H1 (cell line): ENCODE measurements around the gene TENT4B. TPM values are rescaled to one million over a fixed set of nuclear protein-coding genes. Genes with fewer than 3 reads are reported as not detected.

Source experiments
- CTCF ChIA-PET: fragments of 300-600 bp; sonication (Branson Sonifier 250); formaldehyde crosslinking; loops from one replicate; lab custom pipeline; 2021; ENCODE audit not compliant: partially characterized antibody; lab: Charles Lee
- POLR2A ChIA-PET: fragments of 300-600 bp; sonication (Branson Sonifier 250); formaldehyde crosslinking; loops from one replicate; lab custom pipeline; 2021; ENCODE audit warnings: inconsistent platforms; ENCODE audit not compliant: partially characterized antibody; lab: Charles Lee
- DNase-seq, 2 experiments: peaks; one replicate each; pipeline versions ENCODE4 v3.0.0 to v3.0.0-alpha.2; 2010 to 2022; ENCODE audit warnings: low spot score in 2 of 2, low read depth in 1 of 2, mixed read lengths in 1 of 2
- FAIRE-seq: peaks from 2 replicates; lab custom pipeline; 2011; peaks lifted over from hg19 to GRCh38; lab: Jason Lieb, UNC
- H2AFZ ChIP-seq: 2 replicates; pipeline ENCODE4 v1.8.1; 2012; ENCODE audit warnings: low read length, inconsistent platforms
- H2AK5ac ChIP-seq: 2 replicates; pipeline ENCODE4 v1.6.1; 2013; ENCODE audit warnings: low read depth, low read length
- H2BK120ac ChIP-seq: replicated peaks from 2 replicates; pipeline ENCODE3; 2013; ENCODE audit warnings: low read depth, low read length, inconsistent platforms
- H2BK12ac ChIP-seq: 2 replicates; pipeline ENCODE4 v1.6.1; 2013; ENCODE audit warnings: low read depth, low read length
- H2BK15ac ChIP-seq: 2 replicates; pipeline ENCODE4 v1.6.1; 2013; ENCODE audit warnings: low read length
- H2BK20ac ChIP-seq: 2 replicates; pipeline ENCODE4 v1.6.1; 2013; ENCODE audit warnings: low read length
- H2BK5ac ChIP-seq: 2 replicates; pipeline ENCODE4 v1.6.1; 2013; ENCODE audit warnings: low read depth, low read length
- H3K14ac ChIP-seq: 2 replicates; pipeline ENCODE4 v1.6.1; 2013; ENCODE audit warnings: inconsistent platforms; ENCODE audit not compliant: insufficient read length
- H3K18ac ChIP-seq: 2 replicates; pipeline ENCODE4 v1.6.1; 2013; ENCODE audit warnings: low read length; ENCODE audit errors: extremely low read depth
- H3K23ac ChIP-seq: 2 replicates; pipeline ENCODE4 v1.6.1; 2013; ENCODE audit warnings: inconsistent platforms; ENCODE audit not compliant: insufficient read length
- H3K23me2 ChIP-seq: 2 replicates; pipeline ENCODE4 v1.6.1; 2013; ENCODE audit warnings: low read depth, low read length
- H3K27ac ChIP-seq: 2 replicates; pipeline ENCODE4 v1.6.1; 2011; ENCODE audit warnings: low read depth, low read length, inconsistent platforms
- H3K27me3 ChIP-seq, 4 experiments: replicated peaks in 1 of 4; 1 replicate in 1 of 4; 2 replicates in 3 of 4; pipeline versions ENCODE4 v1.6.1 to v1.8.1; 2011 to 2013; ENCODE audit warnings: low read length in 3 of 4, mild to moderate bottlenecking in 3 of 4, inconsistent platforms in 2 of 4, mixed read lengths in 2 of 4, moderate library complexity in 1 of 4; ENCODE audit not compliant: control insufficient read depth in 3 of 4, insufficient read depth in 3 of 4; ENCODE audit errors: extremely low read depth in 1 of 4
- H3K36me3 ChIP-seq, 4 experiments: 2 replicates each; pipeline versions ENCODE4 v1.6.1 to v1.8.1; 2011 to 2013; ENCODE audit warnings: mild to moderate bottlenecking in 4 of 4, low read length in 3 of 4, moderate library complexity in 2 of 4, control low read depth in 1 of 4, inconsistent platforms in 1 of 4; ENCODE audit not compliant: insufficient read depth in 4 of 4, control insufficient read depth in 2 of 4
- H3K4ac ChIP-seq: replicated peaks from 2 replicates; pipeline ENCODE3; 2013; ENCODE audit warnings: low read length, low read depth, mixed read lengths, inconsistent platforms; ENCODE audit not compliant: insufficient read length
- H3K4me1 ChIP-seq, 4 experiments: replicated peaks in 1 of 4; 1 replicate in 1 of 4; 2 replicates in 3 of 4; pipeline versions ENCODE4 v1.6.1 to v1.8.1; 2011 to 2013; ENCODE audit warnings: low read length in 3 of 4, inconsistent platforms in 2 of 4, mixed read lengths in 1 of 4; ENCODE audit not compliant: insufficient read depth in 4 of 4, control insufficient read depth in 3 of 4
- H3K4me2 ChIP-seq, 2 experiments: 2 replicates each; pipeline versions ENCODE4 v1.6.1 to v1.8.1; 2011 to 2013; ENCODE audit warnings: low read depth in 2 of 2, low read length in 2 of 2, control low read depth in 1 of 2, inconsistent platforms in 1 of 2, mild to moderate bottlenecking in 1 of 2; ENCODE audit not compliant: insufficient read depth in 1 of 2
- H3K4me3 ChIP-seq, 4 experiments: fragments of 200-600, 300-600 bp in 1 of 4; sonication (generic), shearing (Covaris generic), sonication (Bioruptor Twin) in 1 of 4; 2 replicates each; pipeline versions ENCODE4 v1.5.1 to v1.8.1; 2011 to 2016; ENCODE audit warnings: low read length in 4 of 4, low read depth in 3 of 4, control low read depth in 2 of 4, inconsistent platforms in 2 of 4, mild to moderate bottlenecking in 2 of 4, mixed read lengths in 1 of 4, moderate library complexity in 1 of 4; ENCODE audit not compliant: insufficient read depth in 2 of 4; ENCODE audit errors: extremely low read depth in 1 of 4
- H3K56ac ChIP-seq: replicated peaks from 2 replicates; pipeline ENCODE3; 2013; ENCODE audit warnings: low read depth, mild to moderate bottlenecking, mixed read lengths, low read length, inconsistent platforms; ENCODE audit not compliant: insufficient read length
- H3K79me1 ChIP-seq: 2 replicates; pipeline ENCODE4 v1.6.1; 2013; ENCODE audit warnings: low read depth, low read length, control low read depth
- H3K79me2 ChIP-seq, 2 experiments: 2 replicates each; pipeline versions ENCODE4 v1.6.1 to v1.8.1; 2012 to 2013; ENCODE audit warnings: low read length in 2 of 2, mild to moderate bottlenecking in 2 of 2, inconsistent platforms in 1 of 2; ENCODE audit not compliant: insufficient read depth in 2 of 2, control insufficient read depth in 1 of 2
- H3K9ac ChIP-seq, 4 experiments: replicated peaks in 1 of 4; 1 replicate in 1 of 4; 2 replicates in 3 of 4; pipeline versions ENCODE4 v1.6.1 to v1.8.1; 2011 to 2013; ENCODE audit warnings: low read depth in 3 of 4, low read length in 3 of 4, control low read depth in 2 of 4, mild to moderate bottlenecking in 2 of 4, moderate library complexity in 2 of 4, inconsistent platforms in 1 of 4; ENCODE audit errors: extremely low read depth in 1 of 4
- H3K9me3 ChIP-seq, 2 experiments: 2 replicates each; pipeline versions ENCODE4 v1.6.1 to v1.8.1; 2012 to 2013; ENCODE audit warnings: mild to moderate bottlenecking in 2 of 2, moderate library complexity in 2 of 2, control low read depth in 1 of 2, inconsistent platforms in 1 of 2, low read depth in 1 of 2, low read length in 1 of 2, mixed read lengths in 1 of 2; ENCODE audit not compliant: insufficient read depth in 2 of 2
- H4K20me1 ChIP-seq, 2 experiments: replicated peaks in 1 of 2; 2 replicates each; pipeline versions ENCODE3 to v1.8.1; 2011 to 2013; ENCODE audit warnings: inconsistent platforms in 2 of 2, low read length in 2 of 2, mild to moderate bottlenecking in 1 of 2; ENCODE audit not compliant: insufficient read depth in 2 of 2, control insufficient read depth in 1 of 2
- H4K5ac ChIP-seq: 2 replicates; pipeline ENCODE4 v1.6.1; 2013; ENCODE audit warnings: low read length, low read depth, mixed read lengths, inconsistent platforms; ENCODE audit not compliant: insufficient read length
- H4K8ac ChIP-seq: 2 replicates; pipeline ENCODE4 v1.8.0; 2013; ENCODE audit warnings: mild to moderate bottlenecking, moderate library complexity, low read length, inconsistent platforms; ENCODE audit not compliant: insufficient read depth; ENCODE audit errors: extremely low read depth
- H4K91ac ChIP-seq: replicated peaks from 2 replicates; pipeline ENCODE3; 2013; ENCODE audit warnings: low read length, mixed read lengths, inconsistent platforms; ENCODE audit not compliant: insufficient read length
- CBX8 ChIP-seq: fragments of 300-800, 300-1000 bp; sonication (generic); IDR thresholded peaks from 2 replicates; pipeline ENCODE4 v1.7.1; 2016; ENCODE audit warnings: low read depth, low read length, borderline replicate concordance
- RXRA ChIP-seq: IDR thresholded peaks from 2 replicates; pipeline ENCODE4 v1.6.1; 2011; ENCODE audit warnings: low read depth, mild to moderate bottlenecking, low read length, moderate library complexity; ENCODE audit not compliant: insufficient read depth
- WGBS, 2 experiments: shearing (Covaris generic) in 1 of 2; methylation state at CpG; one replicate each; pipeline versions ENCODE4 v1.1.6 to v1.1.7; 2013 to 2015; ENCODE audit warnings: low lambda C conversion rate in 2 of 2, mixed read lengths in 2 of 2, inconsistent platforms in 1 of 2, low coverage in 1 of 2, missing lambda C conversion rate in 1 of 2; ENCODE audit not compliant: insufficient replicate concordance in 2 of 2, insufficient coverage in 1 of 2, insufficient read length in 1 of 2; ENCODE audit errors: extremely low coverage in 1 of 2, missing lambda C conversion rate in 1 of 2; 5-methylcytosine and 5-hydroxymethylcytosine counted together
- polyA plus RNA-seq, 7 experiments: library from polyadenylated mRNA; depleted of rRNA in 3 of 7; stranded (reverse) in 5 of 7; unstranded in 2 of 7; fragments of >200 nt in 5 of 7; fragments of 200-250 nt in 2 of 7; gene quantifications; 1 replicate in 5 of 7; 2 replicates in 1 of 7; 4 replicates in 1 of 7; pipeline versions ENCODE4 v1.2.1 to v1.2.3, GENCODE V29; 2011 to 2013; ENCODE audit warnings: missing spikeins in 2 of 7, mixed read lengths in 2 of 7
- total RNA-seq: library from RNA; stranded (reverse); fragmentation: NEBNext Ultra II Directional; extraction: Animal tissue kit (Norgen Biotek cat#: 25700); gene quantifications from 2 replicates; pipeline ENCODE4 v1.2.1, GENCODE V29; 2021

The TENT4B gene
- total and polyA plus RNA-seq, 2 of the 8 experiments (the other 6 are each of a cell fraction or from before 2014, with no cell fraction given): 4.2 to 15.7 TPM

DNA sequence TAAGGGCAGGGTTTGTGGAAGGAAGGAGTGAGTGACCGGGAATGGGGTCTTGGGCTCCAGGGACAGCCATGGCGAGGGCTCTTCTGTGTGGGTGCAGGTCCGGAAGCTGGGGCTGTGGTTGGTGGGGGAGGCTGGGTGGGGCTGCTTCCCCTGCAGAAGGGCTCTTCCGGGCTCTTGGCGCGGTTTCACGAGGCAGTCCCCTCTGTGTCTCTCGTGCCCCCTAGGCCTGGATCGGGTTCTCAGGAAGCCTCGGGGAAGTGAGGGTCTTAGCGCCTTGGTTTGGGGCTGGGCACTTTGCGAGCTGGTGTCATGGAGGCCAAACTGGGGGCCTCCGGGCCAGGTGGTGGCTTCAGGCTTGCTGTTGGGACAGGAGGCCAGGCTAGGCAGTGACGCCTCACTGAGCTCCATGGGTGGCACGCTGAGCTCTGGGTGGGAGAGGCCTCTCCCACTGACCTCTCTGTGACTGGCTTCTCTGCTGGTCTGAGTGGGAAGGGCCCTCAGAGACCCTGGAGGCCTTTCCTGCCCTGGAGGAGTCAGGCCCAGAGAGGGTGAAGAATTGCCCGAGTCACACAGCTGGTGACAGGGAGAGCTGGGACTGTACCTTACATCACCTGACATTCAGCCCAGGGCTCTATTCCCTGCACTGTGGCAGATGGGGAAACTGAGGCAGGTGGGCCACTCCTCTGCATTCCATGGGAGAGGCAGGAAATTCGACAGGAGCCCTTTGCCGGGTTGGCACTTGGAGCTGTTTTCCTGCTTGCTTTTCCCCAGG, 121.4 kb downstream of the TENT4B start:
- Histone ChIP-seq H2AK5ac (no peak overlapping the region), H4K20me1 (peaks cover 0 to 2% of the 10 kb centered on the region in 2 experiments), H3K79me1 (0 out of 2 replicates have a peak, but pooled peaks cover 3% of the 10 kb centered on the region), H3K18ac (no peak overlapping the region), H2BK20ac (no peak overlapping the region), H3K4me1 (peaks cover 0 to 2% (median 0%) of the 10 kb centered on the region in 4 experiments; a peak in 1 of 7 replicates), H3K4me3 (no peak overlapping the region), H3K27me3 (no peaks in the 10 kb centered on the region), H4K5ac (no peak overlapping the region), H2BK5ac (0 out of 2 replicates have a peak overlapping the region, but pooled peaks have one; percentile 73), H4K91ac (no peak overlapping the region), H2BK120ac (no peak overlapping the region), H3K56ac (no peak overlapping the region), H2AFZ (no peak overlapping the region), H3K36me3 (no peaks in the 10 kb centered on the region), H3K9ac (no peak overlapping the region), H3K79me2 (no peaks in the 10 kb centered on the region), H3K23ac (no peak overlapping the region), H3K4ac (no peak overlapping the region), H2BK12ac (no peak overlapping the region), H3K4me2 (no peak overlapping the region), H2BK15ac (no peak overlapping the region), H3K23me2 (no peaks in the 10 kb centered on the region), H3K9me3 (no peaks in the 10 kb centered on the region), H3K14ac (no peak overlapping the region), H3K27ac (no peak overlapping the region), H4K8ac (peak overlapping the region; percentile 45)
- no peak for FAIRE-seq
- no peak for DNase-seq
- POLR2A ChIA-PET: interaction anchor here (0.6 kb wide), 1 partner anchor 320 kb away, joined by 3 read pairs; no protein-coding TSS in a partner anchor
- TF ChIP-seq RXRA (no peak), CBX8 (no peak)
- CTCF ChIA-PET: interaction anchor here (0.7 to 2.9 kb wide), 14 partner anchors 9 to 391 kb away, joined by 3 to 13 read pairs (median 4); partner anchors contain the start of genes ADCY7 and CNEP1R1
- WGBS, 2 experiments: 87% methylated on average over 15 of the region's 18 CpGs; no CpG with 5 or more reads in 1 of the 2 experiments
